H1 (cell line): ENCODE data around the gene PRAME.

Source experiments
- ASH2L ChIP-seq: fragments of 200-600, 300-600 bp; sonication (generic); IDR thresholded peaks from one replicate; pipeline ENCODE4 v1.7.1; 2017; ENCODE audit warnings: low read length
- EZH2 ChIP-seq: fragments of 200-600 bp; sonication (generic); IDR thresholded peaks from 2 replicates; pipeline ENCODE4 v1.7.1; 2012; ENCODE audit warnings: low read depth, mild to moderate bottlenecking, moderate library complexity, low read length, inconsistent platforms; ENCODE audit not compliant: severe bottlenecking
- FOSL1 ChIP-seq: IDR thresholded peaks from 2 replicates; pipeline ENCODE4 v1.6.1; 2011; ENCODE audit warnings: mild to moderate bottlenecking, low read depth, low read length, moderate library complexity; ENCODE audit not compliant: insufficient read depth
- MAFK ChIP-seq: IDR thresholded peaks from 2 replicates; pipeline ENCODE4 v1.6.1; 2012; ENCODE audit warnings: low read depth, mild to moderate bottlenecking, improper control_type of control experiment, low read length
- POLR2A ChIP-seq, 2 experiments: IDR thresholded peaks; 1 replicate in 1 of 2; 2 replicates in 1 of 2; pipeline ENCODE4 v1.6.1; 2011; ENCODE audit warnings: low read depth in 2 of 2, low read length in 2 of 2, mild to moderate bottlenecking in 2 of 2; ENCODE audit errors: control extremely low read depth in 1 of 2
- POLR2AphosphoS5 ChIP-seq: IDR thresholded peaks from 2 replicates; pipeline ENCODE4 v1.6.1; 2011; ENCODE audit warnings: low read depth, low read length
- RAD21 ChIP-seq, 2 experiments: IDR thresholded peaks in 1 of 2; conservative IDR thresholded peaks in 1 of 2; 2 replicates each; pipeline ENCODE4 v1.6.1; 2011; ENCODE audit warnings: low read depth in 2 of 2, low read length in 2 of 2, improper control_type of control experiment in 1 of 2, inconsistent platforms in 1 of 2, mild to moderate bottlenecking in 1 of 2, moderate library complexity in 1 of 2
- RFX5 ChIP-seq: IDR thresholded peaks from 2 replicates; pipeline ENCODE4 v1.6.1; 2011; ENCODE audit warnings: low read depth, low read length, improper control_type of control experiment, borderline replicate concordance
- SP1 ChIP-seq: IDR thresholded peaks from 2 replicates; pipeline ENCODE4 v1.6.1; 2011; ENCODE audit warnings: low read depth, low read length
- YY1 ChIP-seq: IDR thresholded peaks from 2 replicates; pipeline ENCODE4 v1.6.1; 2011; ENCODE audit warnings: low read depth, mild to moderate bottlenecking, low read length

- TF ChIP-seq YY1: no peak
- TF ChIP-seq FOSL1: no peak
- TF ChIP-seq EZH2: no peak
- no peak for TF ChIP-seq RAD21 (IDR thresholded peaks at IDR 0.05 in 1 of 2, conservative IDR thresholded peaks at IDR 0.05 in 1 of 2; ENCODE audit: low read depth in 2 of 2, low read length in 2 of 2)
- no peak for TF ChIP-seq SP1
- TF ChIP-seq RFX5: no peak
- TF ChIP-seq POLR2AphosphoS5: no peak
- TF ChIP-seq ASH2L: no peak
- TF ChIP-seq MAFK: no peak
- no peak for TF ChIP-seq POLR2A (IDR thresholded peaks at IDR 0.05; ENCODE audit: control extremely low read depth in 1 of 2, low read depth in 2 of 2, low read length in 2 of 2)
Observed at GRCh38 chr22:22604326-22605073, 45.4 kb upstream of the PRAME start.
